Germinal center (tissue), 1 donor: Measurements from ENCODE around the gene SLC22A25.
A peak's percentile ranks its signal among the peaks of the same experiment; 100 is the strongest.

Source experiments
- DNase-seq: peaks from one replicate; pipeline ENCODE4 v3.0.0; 2012; ENCODE audit warnings: mixed read lengths, low spot score

The SLC22A25 gene

GRCh38 chr11:63229815-63230214 is 13.6 kb downstream of the SLC22A25 start:
- DNase-seq, result no peak

GRCh38 chr11:63227521-63228107 is 15.8 kb downstream of the SLC22A25 start:
- no peak for DNase-seq

- no peak for DNase-seq
These were observed 16.8 kb downstream of the SLC22A25 start for GRCh38 chr11:63226488-63227114.

GRCh38 chr11:63214093-63214492 is 29.3 kb downstream of the SLC22A25 start:
- DNase-seq, result no peak

- DNase-seq, result peak; percentile 24
These were observed 30.7 kb downstream of the SLC22A25 start for GRCh38 chr11:63212742-63213141.

GRCh38 chr11:63210111-63210510 is 33.3 kb downstream of the SLC22A25 start:
- DNase-seq, result no peak
